KMS-11 (cell line): Measurements from ENCODE around the gene ARHGAP19.

Experiments used
- H2AFZ ChIP-seq: fragments of 200-600 bp; sonication (generic); 2 replicates; pipeline ENCODE4 v1.6.1; 2016; ENCODE audit warnings: antibody characterized with exemption, mixed run types, low read depth
- H3K27ac ChIP-seq: fragments of 200-600 bp; sonication (generic); 2 replicates; pipeline ENCODE4 v1.6.1; 2016; ENCODE audit warnings: mild to moderate bottlenecking, mixed run types
- H3K27me3 ChIP-seq: fragments of 200-600 bp; sonication (generic); 2 replicates; pipeline ENCODE4 v1.6.1; 2017; ENCODE audit warnings: mild to moderate bottlenecking, low read depth, mixed run types, moderate library complexity; ENCODE audit not compliant: insufficient read depth
- H3K36me3 ChIP-seq: fragments of 200-600 bp; sonication (generic); 2 replicates; pipeline ENCODE4 v1.6.1; 2017; ENCODE audit warnings: mild to moderate bottlenecking, mixed run types; ENCODE audit not compliant: insufficient read depth
- H3K4me1 ChIP-seq: fragments of 200-600 bp; sonication (generic); 2 replicates; pipeline ENCODE4 v1.6.1; 2016; ENCODE audit warnings: mild to moderate bottlenecking, low read depth, mixed run types; ENCODE audit not compliant: poor library complexity, severe bottlenecking
- H3K4me2 ChIP-seq: fragments of 200-600 bp; sonication (generic); 2 replicates; pipeline ENCODE4 v1.7.0; 2016; ENCODE audit warnings: mild to moderate bottlenecking, mixed run types
- H3K4me3 ChIP-seq: fragments of 200-600 bp; sonication (generic); IDR thresholded peaks from 2 replicates; pipeline ENCODE4 v1.6.1; 2017; ENCODE audit warnings: low read depth, low read length, mixed read lengths; ENCODE audit not compliant: insufficient read depth
- H3K79me2 ChIP-seq: fragments of 200-600 bp; sonication (generic); 2 replicates; pipeline ENCODE4 v1.6.1; 2016; ENCODE audit warnings: low read depth, mixed run types; ENCODE audit not compliant: insufficient read depth
- H3K9ac ChIP-seq: fragments of 200-600 bp; sonication (generic); 2 replicates; pipeline ENCODE4 v1.6.1; 2016; ENCODE audit warnings: mild to moderate bottlenecking, mixed run types
- H4K20me1 ChIP-seq: fragments of 200-600 bp; sonication (generic); 2 replicates; pipeline ENCODE4 v1.6.1; 2016; ENCODE audit warnings: mild to moderate bottlenecking, mixed run types; ENCODE audit not compliant: insufficient read depth
- TF ChIP-seq, protein P1 (sequence below): fragments of 200-600 bp; sonication (generic); conservative IDR thresholded peaks from 2 replicates; pipeline ENCODE4 v1.6.1; 2017; ENCODE audit warnings: low read depth, mild to moderate bottlenecking, antibody characterized with exemption, low read length, moderate library complexity, mixed read lengths

The ARHGAP19 gene

GRCh38 chr10:97261183-97261582 lies 31.3 kb downstream of the ARHGAP19 start:
- Histone ChIP-seq H4K20me1 (no peaks in the 10 kb centered on the region), H3K36me3 (0 out of 2 replicates have a peak, but pooled peaks cover 5% of the 10 kb centered on the region), H3K4me3 (no peak overlapping the region), H2AFZ (no peak overlapping the region), H3K9ac (no peak overlapping the region), H3K27ac (no peak overlapping the region), H3K79me2 (no peaks in the 10 kb centered on the region), H3K27me3 (no peaks in the 10 kb centered on the region), H3K4me2 (no peak overlapping the region), H3K4me1 (peaks cover 10% of the 10 kb centered on the region)
- TF ChIP-seq, protein P1, sequence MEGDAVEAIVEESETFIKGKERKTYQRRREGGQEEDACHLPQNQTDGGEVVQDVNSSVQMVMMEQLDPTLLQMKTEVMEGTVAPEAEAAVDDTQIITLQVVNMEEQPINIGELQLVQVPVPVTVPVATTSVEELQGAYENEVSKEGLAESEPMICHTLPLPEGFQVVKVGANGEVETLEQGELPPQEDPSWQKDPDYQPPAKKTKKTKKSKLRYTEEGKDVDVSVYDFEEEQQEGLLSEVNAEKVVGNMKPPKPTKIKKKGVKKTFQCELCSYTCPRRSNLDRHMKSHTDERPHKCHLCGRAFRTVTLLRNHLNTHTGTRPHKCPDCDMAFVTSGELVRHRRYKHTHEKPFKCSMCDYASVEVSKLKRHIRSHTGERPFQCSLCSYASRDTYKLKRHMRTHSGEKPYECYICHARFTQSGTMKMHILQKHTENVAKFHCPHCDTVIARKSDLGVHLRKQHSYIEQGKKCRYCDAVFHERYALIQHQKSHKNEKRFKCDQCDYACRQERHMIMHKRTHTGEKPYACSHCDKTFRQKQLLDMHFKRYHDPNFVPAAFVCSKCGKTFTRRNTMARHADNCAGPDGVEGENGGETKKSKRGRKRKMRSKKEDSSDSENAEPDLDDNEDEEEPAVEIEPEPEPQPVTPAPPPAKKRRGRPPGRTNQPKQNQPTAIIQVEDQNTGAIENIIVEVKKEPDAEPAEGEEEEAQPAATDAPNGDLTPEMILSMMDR: no peak

DNA sequence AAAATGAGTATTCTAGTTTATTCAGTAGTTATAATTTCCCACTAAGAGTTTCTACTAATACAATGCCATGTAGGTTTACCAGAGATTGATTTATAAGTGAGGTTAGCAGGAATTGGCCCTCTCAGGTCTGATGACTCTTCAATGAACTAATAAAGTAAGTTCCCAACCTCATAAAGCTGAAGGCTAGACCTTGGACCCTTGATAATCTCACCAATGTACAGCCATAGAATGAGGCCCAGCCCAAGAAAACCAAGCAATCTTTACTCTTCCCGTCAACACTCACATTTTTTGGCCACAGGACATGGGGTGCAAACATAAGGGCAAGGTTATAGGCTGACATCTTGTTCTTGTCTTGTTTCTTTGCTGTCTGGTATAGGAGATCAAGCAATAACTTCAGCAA lies 33.3 kb downstream of the ARHGAP19 start:
- Histone ChIP-seq H2AFZ (no peak overlapping the region), H3K4me3 (no peak overlapping the region), H3K27ac (no peak overlapping the region), H3K79me2 (no peaks in the 10 kb centered on the region), H3K27me3 (no peaks in the 10 kb centered on the region), H3K36me3 (0 out of 2 replicates have a peak, but pooled peaks cover 4% of the 10 kb centered on the region), H3K4me2 (no peak overlapping the region), H3K4me1 (peaks cover 10% of the 10 kb centered on the region), H3K9ac (no peak overlapping the region), H4K20me1 (no peaks in the 10 kb centered on the region)
- TF ChIP-seq, protein P1: no peak

GRCh38 chr10:97256356-97256755 lies 36.1 kb downstream of the ARHGAP19 start:
- TF ChIP-seq, protein P1: no peak
- Histone ChIP-seq H3K4me1 (peaks cover 6% of the 10 kb centered on the region), H3K4me2 (no peak overlapping the region), H4K20me1 (no peaks in the 10 kb centered on the region), H2AFZ (no peak overlapping the region), H3K27ac (no peak overlapping the region), H3K9ac (no peak overlapping the region), H3K79me2 (no peaks in the 10 kb centered on the region), H3K36me3 (0 out of 2 replicates have a peak, but pooled peaks cover 3% of the 10 kb centered on the region), H3K27me3 (no peaks in the 10 kb centered on the region), H3K4me3 (no peak overlapping the region)

DNA sequence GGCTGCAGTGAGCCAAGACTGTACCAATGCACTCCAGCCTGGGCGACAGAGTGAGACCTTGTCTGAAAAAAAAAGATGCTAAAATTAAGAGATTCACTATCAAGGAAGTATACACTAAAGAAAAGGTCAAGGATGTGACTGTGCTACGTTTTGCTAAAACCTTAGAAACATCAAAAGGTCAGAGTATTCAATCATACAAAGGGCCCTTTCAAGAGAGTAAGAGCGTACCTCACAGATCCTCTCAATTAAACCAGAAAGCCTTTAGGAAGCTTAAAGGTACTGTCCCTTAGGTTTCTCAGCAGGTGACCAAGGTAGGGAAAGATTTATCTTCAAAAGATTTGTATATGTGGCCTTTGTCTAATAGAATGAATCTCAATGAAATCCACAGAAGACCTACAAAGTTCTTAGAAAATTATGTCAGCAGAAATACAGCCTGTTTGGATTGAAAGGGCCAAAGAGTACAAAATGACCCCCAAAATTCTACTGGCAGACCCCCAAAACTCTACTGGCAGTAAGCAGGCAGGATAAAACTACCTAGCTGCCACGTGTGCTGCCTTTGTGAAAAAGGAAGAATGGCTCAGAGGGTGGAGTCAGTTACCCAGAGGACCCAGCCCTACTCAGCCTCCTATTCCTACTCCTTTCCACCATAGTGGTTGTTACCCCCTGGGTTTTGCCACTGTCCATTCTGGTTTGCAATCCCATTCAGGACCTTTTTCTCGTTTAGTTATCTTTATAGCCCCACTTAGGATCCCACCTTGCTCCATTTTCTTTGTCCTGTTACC lies 36.7 kb downstream of the ARHGAP19 start:
- Histone ChIP-seq H3K27ac (no peak overlapping the region), H3K4me2 (no peak overlapping the region), H3K9ac (no peak overlapping the region), H3K79me2 (no peaks in the 10 kb centered on the region), H3K4me1 (no peaks in the 10 kb centered on the region), H3K27me3 (no peaks in the 10 kb centered on the region), H4K20me1 (no peaks in the 10 kb centered on the region), H3K4me3 (no peak overlapping the region), H3K36me3 (0 out of 2 replicates have a peak, but pooled peaks cover 3% of the 10 kb centered on the region), H2AFZ (no peak overlapping the region)
- TF ChIP-seq, protein P1: no peak
